Hepatocyte (in vitro differentiated cells): Measurements from ENCODE around the gene TRIM39. TPM values are rescaled to one million over a fixed set of nuclear protein-coding genes. Genes with fewer than 3 reads are reported as not detected.

Experiments used
- DNase-seq: peaks from one replicate; pipeline ENCODE4 v3.0.0-alpha.2; 2016; ENCODE audit warnings: low spot score
- H2AFZ ChIP-seq: fragments of 200-600 bp; sonication (generic); 2 replicates; pipeline ENCODE4 v1.6.0; 2016; ENCODE audit warnings: antibody characterized with exemption, mild to moderate bottlenecking
- H3K27ac ChIP-seq: fragments of 200-600 bp; sonication (generic); 2 replicates; pipeline ENCODE4 v1.5.1; 2016; ENCODE audit warnings: mild to moderate bottlenecking
- H3K27me3 ChIP-seq: fragments of 200-600 bp; sonication (generic); 2 replicates; pipeline ENCODE4 v1.6.1; 2016
- H3K36me3 ChIP-seq: fragments of 200-600 bp; sonication (generic); replicated peaks from 2 replicates; pipeline ENCODE4 v1.5.1; 2016; ENCODE audit warnings: low read depth; ENCODE audit not compliant: insufficient read depth
- H3K4me1 ChIP-seq: fragments of 200-600 bp; sonication (generic); 2 replicates; pipeline ENCODE4 v1.5.1; 2016; ENCODE audit warnings: mild to moderate bottlenecking, moderate library complexity; ENCODE audit not compliant: insufficient read depth
- H3K4me2 ChIP-seq: fragments of 200-600 bp; sonication (generic); 2 replicates; pipeline ENCODE4 v1.6.0; 2016
- H3K4me3 ChIP-seq: fragments of 200-600 bp; sonication (generic); 2 replicates; pipeline ENCODE4 v1.5.1; 2016; ENCODE audit warnings: mild to moderate bottlenecking
- H3K79me2 ChIP-seq: fragments of 200-600 bp; sonication (generic); 2 replicates; pipeline ENCODE4 v1.6.0; 2017; ENCODE audit warnings: mild to moderate bottlenecking
- H3K9me2 ChIP-seq: fragments of 200-600 bp; sonication (generic); replicated peaks from 2 replicates; pipeline ENCODE4 v1.6.0; 2017; ENCODE audit warnings: mild to moderate bottlenecking; ENCODE audit not compliant: insufficient read depth
- H3K9me3 ChIP-seq: fragments of 200-600 bp; sonication (generic); 2 replicates; pipeline ENCODE4 v1.5.1; 2016; ENCODE audit warnings: low read depth, mild to moderate bottlenecking
- H4K20me1 ChIP-seq: fragments of 200-600 bp; sonication (generic); 2 replicates; pipeline ENCODE4 v1.6.0; 2016; ENCODE audit warnings: mild to moderate bottlenecking; ENCODE audit not compliant: insufficient read depth, poor library complexity, severe bottlenecking
- CTCF ChIP-seq: fragments of 200-600 bp; sonication (generic); IDR thresholded peaks from 2 replicates; pipeline ENCODE4 v1.5.1; 2016; ENCODE audit warnings: antibody characterized with exemption, mild to moderate bottlenecking; ENCODE audit not compliant: poor library complexity
- EZH2 ChIP-seq: fragments of 200-600 bp; sonication (generic); IDR thresholded peaks from 2 replicates; pipeline ENCODE4 v1.6.1; 2016; ENCODE audit warnings: antibody characterized with exemption, mild to moderate bottlenecking, borderline replicate concordance
- EZH2phosphoT487 ChIP-seq: fragments of 200-600 bp; sonication (generic); IDR thresholded peaks from one replicate; pipeline ENCODE4 v1.6.1; 2018; ENCODE audit warnings: antibody characterized with exemption, mild to moderate bottlenecking, low read depth, moderate library complexity; ENCODE audit not compliant: unreplicated experiment, severe bottlenecking
- WGBS: methylation state at CpG from one replicate; pipeline ENCODE4 v1.1.6; 2016; ENCODE audit warnings: low lambda C conversion rate; ENCODE audit errors: missing lambda C conversion rate; 5-methylcytosine and 5-hydroxymethylcytosine counted together
- polyA plus RNA-seq: library from polyadenylated mRNA; unstranded; fragments of >200 nt; fragmentation: Nextera tagmentation; extraction: Ambion mirVana; gene quantifications from 2 replicates; pipeline ENCODE4 v1.2.1, GENCODE V29; 2016
- total RNA-seq: library from RNA; depleted of rRNA; stranded (reverse); fragments of >200 nt; gene quantifications from 2 replicates; pipeline ENCODE4 v1.2.3, GENCODE V29; 2014

Gene TRIM39
- total and polyA plus RNA-seq, 2 experiments from 2014 or later: 7.8 to 8.8 TPM

DNA sequence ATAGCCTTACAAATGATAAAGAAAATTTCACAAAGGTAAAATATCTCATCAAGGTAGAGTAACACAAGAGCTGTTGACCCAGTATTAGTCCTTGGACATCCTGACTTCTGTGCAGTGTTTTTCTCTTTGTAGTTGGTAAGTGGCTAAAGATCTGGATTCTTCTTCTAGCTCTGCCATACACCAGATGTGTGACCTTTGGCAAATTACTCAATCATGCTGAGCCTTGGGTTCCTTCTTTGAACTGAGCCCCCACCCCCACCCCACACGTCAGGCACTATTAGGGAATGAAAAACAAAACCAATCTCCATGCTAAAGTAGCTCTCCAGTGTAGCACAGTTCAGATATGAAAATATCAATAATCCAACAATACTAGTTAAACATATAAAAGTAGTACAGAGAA lies 15.1 kb upstream of the TRIM39 start:
- no peak overlapping the region for H3K27ac ChIP-seq
- H3K4me2 ChIP-seq: no peak overlapping the region
- H3K27me3 ChIP-seq: no peaks in the 10 kb centered on the region
- no peak overlapping the region for H3K4me3 ChIP-seq
- 47% methylated on average over 1 of the region's 1 CpG for WGBS
- H3K79me2 ChIP-seq: peaks cover 99% of the 10 kb centered on the region
- H3K9me3 ChIP-seq: no peaks in the 10 kb centered on the region
- H3K9me2 ChIP-seq: no peaks in the 10 kb centered on the region
- TF ChIP-seq EZH2phosphoT487: no peak
- no peak for TF ChIP-seq CTCF
- TF ChIP-seq EZH2: no peak
- DNase-seq: no peak
- peaks cover 56% of the 10 kb centered on the region for H4K20me1 ChIP-seq
- no peaks in the 10 kb centered on the region for H3K36me3 ChIP-seq
- H2AFZ ChIP-seq: no peak overlapping the region
- H3K4me1 ChIP-seq: no peaks in the 10 kb centered on the region

DNA sequence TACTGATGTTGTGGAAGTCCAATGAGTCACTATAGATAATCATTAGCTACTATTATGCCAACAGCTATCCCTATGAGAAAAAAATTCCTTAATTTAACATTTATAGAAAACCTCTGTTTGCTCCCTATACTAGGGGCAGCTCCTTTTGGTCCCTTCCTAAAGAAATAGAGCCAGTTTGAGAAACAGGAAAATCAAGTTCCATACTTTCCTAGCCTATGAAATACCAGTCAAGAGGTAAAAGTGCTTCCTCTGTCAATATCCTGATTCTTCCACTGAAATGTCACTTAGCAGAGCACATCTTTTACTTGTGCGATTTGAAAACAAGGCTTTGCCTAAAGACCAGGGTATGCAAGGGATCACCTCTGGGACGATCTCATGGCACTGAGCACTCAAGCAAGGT lies 14.5 kb upstream of the TRIM39 start:
- 98% methylated on average over 2 of the region's 2 CpGs for WGBS
- H3K4me2 ChIP-seq: no peak overlapping the region
- H3K9me2 ChIP-seq: no peaks in the 10 kb centered on the region
- no peak overlapping the region for H3K4me3 ChIP-seq
- no peak overlapping the region for H3K27ac ChIP-seq
- no peaks in the 10 kb centered on the region for H3K9me3 ChIP-seq
- TF ChIP-seq CTCF (no peak), EZH2 (no peak)
- peaks cover 62% of the 10 kb centered on the region for H4K20me1 ChIP-seq
- no peak for DNase-seq
- no peak overlapping the region for H2AFZ ChIP-seq
- no peaks in the 10 kb centered on the region for H3K36me3 ChIP-seq
- H3K27me3 ChIP-seq: no peaks in the 10 kb centered on the region
- H3K4me1 ChIP-seq: no peaks in the 10 kb centered on the region
- peaks cover 99% of the 10 kb centered on the region for H3K79me2 ChIP-seq

DNA sequence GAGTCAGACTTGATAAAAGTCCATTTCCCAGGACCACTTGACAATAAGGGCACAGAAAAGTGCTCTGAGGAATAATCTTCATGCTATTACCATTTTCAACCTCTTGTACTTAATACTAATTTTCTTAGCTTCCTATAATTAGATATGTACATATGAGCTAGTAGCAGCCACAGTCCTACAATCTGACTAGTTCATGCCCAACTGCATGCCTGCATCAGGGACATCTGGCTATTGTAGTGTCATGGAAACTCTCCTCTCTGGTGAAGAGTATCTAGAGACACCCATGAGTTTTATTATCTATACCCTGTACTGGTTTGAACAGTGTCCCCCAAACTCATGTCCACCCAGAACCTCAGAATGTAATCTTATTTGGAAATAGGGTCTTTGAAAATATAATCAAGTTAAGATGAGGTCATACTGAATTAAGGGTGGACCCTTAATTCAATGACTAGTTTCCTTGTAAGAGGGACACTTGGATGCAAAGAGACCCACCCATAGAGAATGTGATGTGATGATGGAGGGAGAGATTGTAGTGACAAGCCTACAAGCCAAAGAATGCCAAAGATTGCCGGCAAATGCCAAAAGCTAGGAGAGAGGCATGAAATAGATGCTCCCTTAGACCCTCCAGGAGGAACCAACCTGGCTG lies 13.9 kb upstream of the TRIM39 start:
- Histone ChIP-seq H3K4me3 (no peak overlapping the region), H3K9me3 (no peaks in the 10 kb centered on the region), H3K4me1 (no peaks in the 10 kb centered on the region), H3K79me2 (peaks cover 99% of the 10 kb centered on the region), H3K27ac (no peak overlapping the region), H3K36me3 (no peaks in the 10 kb centered on the region), H2AFZ (no peak overlapping the region), H3K4me2 (no peak overlapping the region), H4K20me1 (peaks cover 66% of the 10 kb centered on the region), H3K27me3 (no peaks in the 10 kb centered on the region), H3K9me2 (no peaks in the 10 kb centered on the region)
- no peak for DNase-seq
- TF ChIP-seq EZH2 (no peak), EZH2phosphoT487 (no peak), CTCF (no peak)
- 89% methylated on average over 1 of the region's 1 CpG for WGBS

DNA sequence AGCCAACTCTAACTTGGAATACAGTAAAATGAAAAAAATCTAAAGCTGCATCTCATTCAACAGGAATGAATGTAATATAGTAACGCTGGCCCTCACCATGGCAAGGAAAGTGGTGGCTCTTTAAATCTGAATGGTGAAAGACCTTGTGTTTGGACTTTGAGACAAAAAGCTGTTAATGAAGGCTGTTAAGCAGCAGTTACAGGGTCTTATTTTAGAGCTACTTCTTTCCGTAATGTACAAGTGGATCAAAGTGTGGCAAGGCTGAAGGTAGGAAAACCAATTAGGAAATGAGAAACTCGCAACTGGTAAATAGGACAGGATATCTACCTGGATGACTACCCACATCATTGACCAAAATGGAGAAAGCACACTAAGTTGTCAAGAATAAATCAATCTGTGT lies 11.6 kb upstream of the TRIM39 start:
- Histone ChIP-seq H3K4me2 (no peak overlapping the region), H3K36me3 (no peaks in the 10 kb centered on the region), H3K79me2 (peaks cover 99% of the 10 kb centered on the region), H3K9me3 (no peaks in the 10 kb centered on the region), H3K9me2 (no peaks in the 10 kb centered on the region), H3K4me1 (no peaks in the 10 kb centered on the region), H2AFZ (no peak overlapping the region), H3K4me3 (no peak overlapping the region), H4K20me1 (peaks cover 78% of the 10 kb centered on the region), H3K27me3 (no peaks in the 10 kb centered on the region), H3K27ac (no peak overlapping the region)
- TF ChIP-seq EZH2phosphoT487: no peak
- TF ChIP-seq EZH2: no peak
- TF ChIP-seq CTCF: no peak
- WGBS: 97% methylated on average over 3 of the region's 3 CpGs
- DNase-seq: no peak
